ENCODE results near the gene GNRHR. TPM values are rescaled to one million over a fixed set of nuclear protein-coding genes. Genes with fewer than 3 reads are reported as not detected.

The GNRHR gene
- total and polyA plus RNA-seq, 2 of the 4 experiments (the other 2 are of a cell fraction), result not detected

DNA sequence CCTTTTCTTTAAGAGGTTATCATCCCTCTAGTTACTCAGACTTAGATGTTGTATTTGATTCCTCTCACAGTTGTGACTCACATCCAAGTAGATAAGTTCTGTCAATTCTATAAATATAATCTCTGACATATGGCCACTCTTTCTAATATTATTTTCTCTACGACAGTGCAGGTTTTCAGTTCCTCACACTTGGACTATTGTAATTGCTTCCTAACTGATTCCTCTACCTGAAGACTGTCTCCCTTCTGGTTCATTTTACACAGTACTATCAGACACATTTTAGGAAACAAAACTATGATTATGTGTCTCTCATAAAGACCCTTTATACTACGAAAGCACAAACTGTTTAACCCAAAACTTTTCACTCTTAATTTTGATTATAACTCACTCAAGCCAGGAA is 31.3 kb upstream of the GNRHR start:
- whole genome bisulfite sequencing, 2 experiments (ENCODE audit: extremely low coverage in 2 of 2, insufficient read length in 1 of 2), result 100% methylated on average over 1 of the region's 2 CpGs; no CpG with 5 or more reads in 1 of the 2 experiments
- no peaks in the 10 kb centered on the region for H3K9me1 ChIP-seq (ENCODE audit: insufficient read depth, low read length)
- no peak overlapping the region for H2BK20ac ChIP-seq (ENCODE audit: low read depth, low read length)
- H4K5ac ChIP-seq (ENCODE audit: low read depth, low read length), result no peak overlapping the region
- no peaks in the 10 kb centered on the region for H3K79me1 ChIP-seq (ENCODE audit: low read depth in 1 of 2, low read length in 2 of 2)
- H3K9me3 ChIP-seq (ENCODE audit: control insufficient read depth, insufficient read depth, low read length), result no peaks in the 10 kb centered on the region
- H3K4me1 ChIP-seq (ENCODE audit: control insufficient read depth, insufficient read depth, low read length), result no peaks in the 10 kb centered on the region
- no peak overlapping the region for H2BK5ac ChIP-seq (ENCODE audit: low read depth, low read length, poor library complexity, severe bottlenecking)
- DNase-seq (no peak), ATAC-seq (ENCODE audit: low read depth) (no peak)
- H3K14ac ChIP-seq (replicated peaks; ENCODE audit: low read depth, low read length), result no peak overlapping the region
- BruUV-seq (replicated peaks), result no TSS peak
- H4K91ac ChIP-seq (ENCODE audit: insufficient read depth, low read depth, low read length), result no peak overlapping the region
- H3K23ac ChIP-seq (ENCODE audit: low read depth, low read length), result no peak overlapping the region
- H3K36me3 ChIP-seq (ENCODE audit: control insufficient read depth, insufficient read depth, low read length), result no peaks in the 10 kb centered on the region
- intact Hi-C loops (cut with micrococcal nuclease), result no loop called here
- no peak overlapping the region for H3K18ac ChIP-seq (ENCODE audit: low read depth, low read length)
- H2AK9ac ChIP-seq (replicated peaks; ENCODE audit: low read depth, low read length, poor library complexity), result no peak overlapping the region
- TF ChIP-seq RFX5 (IDR thresholded peaks at IDR 0.05; ENCODE audit: low read depth, low read length) (no peak), FOS (IDR thresholded peaks at IDR 0.05; ENCODE audit: low read depth, low read length) (no peak), BHLHE40 (IDR thresholded peaks at IDR 0.05; ENCODE audit: low read depth, low read length) (no peak), POLR2A (IDR thresholded peaks at IDR 0.05; ENCODE audit: low read depth, low read length) (no peak), CEBPB (IDR thresholded peaks at IDR 0.05; ENCODE audit: low read depth, low read length) (no peak)
- TF ChIP-seq, protein P1, sequence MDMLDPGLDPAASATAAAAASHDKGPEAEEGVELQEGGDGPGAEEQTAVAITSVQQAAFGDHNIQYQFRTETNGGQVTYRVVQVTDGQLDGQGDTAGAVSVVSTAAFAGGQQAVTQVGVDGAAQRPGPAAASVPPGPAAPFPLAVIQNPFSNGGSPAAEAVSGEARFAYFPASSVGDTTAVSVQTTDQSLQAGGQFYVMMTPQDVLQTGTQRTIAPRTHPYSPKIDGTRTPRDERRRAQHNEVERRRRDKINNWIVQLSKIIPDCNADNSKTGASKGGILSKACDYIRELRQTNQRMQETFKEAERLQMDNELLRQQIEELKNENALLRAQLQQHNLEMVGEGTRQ (IDR thresholded peaks at IDR 0.05; ENCODE audit: low read depth, low read length), result no peak
- H3K4me3 ChIP-seq (ENCODE audit: insufficient read depth, low read depth, low read length), result no peak overlapping the region
- in situ Hi-C loops (cut with MboI; ENCODE audit: low sequenced_read_pairs), result no loop called here
- H2BK15ac ChIP-seq (ENCODE audit: low read depth, low read length), result no peak overlapping the region
- dilution Hi-C loops (cut with HindIII; ENCODE audit: low sequenced_read_pairs, unreplicated experiment), result no loop called here
- POLR2A ChIA-PET (ENCODE audit: unreplicated experiment), result no interaction called here
- no peak overlapping the region for H3K4ac ChIP-seq (ENCODE audit: low read depth, low read length)
- no peak overlapping the region for H4K8ac ChIP-seq (ENCODE audit: low read depth in 2 of 2, low read length in 2 of 2)
- H2AFZ ChIP-seq (replicated peaks; ENCODE audit: low read length, poor library complexity), result no peak overlapping the region
- H4K20me1 ChIP-seq (ENCODE audit: insufficient read depth, low read length), result no peaks in the 10 kb centered on the region
- H3K27ac ChIP-seq (ENCODE audit: insufficient read depth, low read length), result no peak overlapping the region
- H3K56ac ChIP-seq (ENCODE audit: extremely low read depth, insufficient read depth, low read length), result no peak overlapping the region
- H2BK120ac ChIP-seq (ENCODE audit: low read depth, low read length), result no peak overlapping the region
- no peaks in the 10 kb centered on the region for H3K27me3 ChIP-seq (ENCODE audit: control insufficient read depth, insufficient read depth, low read length)
- no peak overlapping the region for H2AK5ac ChIP-seq (ENCODE audit: low read depth, low read length)
- H3K4me2 ChIP-seq (ENCODE audit: low read depth, low read length), result no peak overlapping the region
- CTCF ChIA-PET, result no interaction called here
- no peak overlapping the region for H3K9ac ChIP-seq (ENCODE audit: low read depth, low read length)

Data from IMR-90 (cell line).